DMS 273 treated with DMSO at 0.1 percent for 48 hours (cell line): ENCODE measurements around the gene CLIP2.
"Not testable (repeated sequence)": the region's sequence is repeated elsewhere in the genome, so short reads cannot be mapped to it uniquely, and the experiment has no call there.

Experiments
- DNase-seq: peaks from one replicate; lab custom pipeline; 2025; lab: John Stamatoyannopoulos, UW

CLIP2 gene

DNA sequence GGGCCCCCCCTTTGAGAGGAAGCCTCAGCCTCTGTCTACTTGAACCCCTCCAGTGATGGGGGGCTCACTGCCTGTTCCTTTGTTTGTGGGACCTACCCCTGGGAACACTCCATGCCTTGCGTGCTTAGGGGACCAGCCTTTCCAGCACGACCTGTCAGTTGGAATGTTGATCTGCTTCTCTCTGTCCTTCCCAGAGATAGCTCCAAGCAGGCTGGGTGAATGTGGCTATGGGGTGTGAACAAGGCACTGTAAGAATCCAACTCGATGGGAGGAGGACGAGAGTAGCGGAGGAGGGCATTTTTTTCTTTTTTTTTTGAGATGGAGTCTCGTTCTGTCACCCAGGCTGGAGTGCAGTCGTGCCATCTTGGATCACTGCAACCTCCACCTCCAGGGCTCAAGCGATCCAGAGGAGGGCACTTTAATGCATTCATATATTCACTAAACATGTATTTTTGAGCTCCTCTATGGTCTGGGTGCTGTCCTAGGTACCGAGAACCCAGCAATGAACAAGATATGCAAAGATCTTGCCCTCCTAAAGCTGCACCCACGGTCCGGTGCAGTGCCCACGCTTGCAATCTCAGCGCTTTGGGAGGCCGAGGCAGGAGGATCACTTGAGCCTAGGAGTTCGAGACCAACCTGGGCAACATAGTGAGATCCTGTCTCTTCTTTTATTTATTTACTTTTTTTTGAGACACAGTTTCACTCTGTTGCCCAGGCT is 8.5 kb downstream of the CLIP2 start:
- DNase-seq = no peak

DNA sequence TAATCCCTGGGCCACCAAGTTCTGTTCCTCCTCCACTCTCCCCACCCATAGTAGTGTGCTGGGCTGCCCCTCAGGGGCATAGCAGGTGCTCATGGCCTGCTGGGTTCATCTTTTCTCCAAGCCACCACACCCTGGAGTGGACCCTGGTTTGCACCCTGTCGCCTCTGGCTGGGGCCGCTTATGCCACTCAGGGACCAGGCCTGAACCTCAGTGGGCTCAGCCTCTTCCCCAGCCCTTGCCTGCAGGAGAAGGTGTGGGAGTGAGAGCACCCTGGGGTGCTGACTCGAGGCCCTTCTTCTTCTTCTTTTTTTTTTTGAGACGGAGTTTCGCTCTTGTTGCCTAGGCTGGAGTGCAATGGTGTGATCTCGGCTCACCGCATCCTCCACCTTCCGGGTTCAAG is 10.2 kb downstream of the CLIP2 start:
- no peak for DNase-seq

- DNase-seq = no peak
These were observed 11.7 kb downstream of the CLIP2 start for GRCh38 chr7:74300926-74301325.

GRCh38 chr7:74302745-74303221 is 13.6 kb downstream of the CLIP2 start:
- no peak for DNase-seq

GRCh38 chr7:74304550-74304949 is 15.3 kb downstream of the CLIP2 start:
- no peak for DNase-seq

GRCh38 chr7:74306004-74306729 is 17.0 kb downstream of the CLIP2 start:
- DNase-seq = no peak

- DNase-seq = no peak
These were observed 17.7 kb downstream of the CLIP2 start for GRCh38 chr7:74306730-74307469.

- DNase-seq = no peak
These were observed 18.7 kb downstream of the CLIP2 start for GRCh38 chr7:74307738-74308505.

- DNase-seq = no peak
These were observed 20.0 kb downstream of the CLIP2 start for GRCh38 chr7:74309181-74309580.

- DNase-seq = no peak
These were observed 22.1 kb downstream of the CLIP2 start for GRCh38 chr7:74311305-74311744.

GRCh38 chr7:74312418-74313028 is 23.3 kb downstream of the CLIP2 start:
- no peak for DNase-seq

- not testable (repeated sequence) for DNase-seq
These were observed 26.7 kb downstream of the CLIP2 start for GRCh38 chr7:74315891-74316290.

DNA sequence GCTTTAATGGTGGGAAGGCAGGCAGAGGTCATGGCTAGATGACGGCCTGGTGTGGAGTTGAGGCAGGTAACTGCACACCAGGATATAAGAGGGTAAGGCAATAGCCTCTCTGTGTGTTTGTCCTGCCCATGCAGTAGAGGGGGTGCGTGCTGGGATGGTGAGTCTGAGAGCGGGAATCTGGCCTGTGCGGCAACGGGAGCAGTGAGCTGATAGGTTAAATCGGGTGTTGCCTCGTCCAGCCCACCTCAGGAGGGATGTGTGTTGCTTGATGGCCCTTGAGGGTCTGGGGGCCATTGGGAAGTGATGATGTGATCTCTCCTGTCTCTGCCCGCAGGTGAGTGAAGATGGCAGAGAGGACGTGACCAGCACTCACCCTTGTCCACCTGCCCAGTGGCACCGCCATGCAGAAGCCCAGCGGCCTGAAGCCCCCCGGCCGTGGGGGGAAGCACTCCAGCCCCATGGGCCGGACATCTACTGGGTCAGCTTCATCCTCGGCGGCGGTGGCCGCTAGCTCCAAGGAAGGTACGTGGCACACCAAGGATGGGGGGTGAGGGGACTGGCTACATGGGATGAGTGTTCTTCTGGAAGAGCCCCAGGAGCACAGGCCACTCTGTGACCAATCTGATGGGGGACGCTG is 28.1 kb downstream of the CLIP2 start:
- DNase-seq = no peak

GRCh38 chr7:74318043-74318442 is 28.8 kb downstream of the CLIP2 start:
- DNase-seq = no peak

- no peak for DNase-seq
These were observed 31.5 kb downstream of the CLIP2 start for GRCh38 chr7:74320645-74321221.

- not testable (repeated sequence) for DNase-seq
These were observed 33.7 kb downstream of the CLIP2 start for GRCh38 chr7:74322892-74323291.

DNA sequence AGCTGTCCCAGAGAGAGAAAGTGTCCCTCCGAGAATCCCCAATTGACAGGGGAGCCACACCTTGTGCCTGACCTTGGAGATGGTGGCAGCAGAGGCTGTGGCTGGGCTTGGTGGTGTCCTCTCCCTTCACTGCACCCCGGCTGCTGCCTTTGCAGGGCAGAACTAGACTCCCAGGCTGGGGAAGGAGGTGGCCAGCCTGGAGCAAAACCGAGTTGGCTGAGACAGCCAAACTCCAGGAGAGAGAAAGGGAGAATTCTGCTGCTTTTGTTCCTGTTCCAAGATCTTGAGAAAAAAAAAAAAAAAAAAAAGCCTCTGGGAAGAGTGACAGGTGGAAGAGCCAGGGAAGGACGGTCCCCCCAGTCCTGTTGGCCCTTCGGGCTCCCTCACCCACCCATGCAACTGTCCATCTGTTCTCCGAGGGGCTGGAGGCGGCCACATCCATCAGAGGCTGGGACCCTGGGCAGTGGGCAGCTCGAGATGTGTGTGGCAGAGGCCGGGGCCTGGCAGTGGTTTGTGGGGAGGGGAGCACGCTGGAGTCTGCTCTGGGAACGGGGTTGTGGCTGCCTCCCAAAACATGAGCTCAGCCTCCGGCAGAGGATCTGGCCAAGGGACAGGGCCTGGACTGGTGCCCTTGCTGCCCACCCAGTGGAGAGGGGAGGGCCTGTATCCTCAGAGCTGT is 35.5 kb downstream of the CLIP2 start:
- no peak for DNase-seq

GRCh38 chr7:74325210-74325565 is 36.0 kb downstream of the CLIP2 start:
- DNase-seq = no peak

DNA sequence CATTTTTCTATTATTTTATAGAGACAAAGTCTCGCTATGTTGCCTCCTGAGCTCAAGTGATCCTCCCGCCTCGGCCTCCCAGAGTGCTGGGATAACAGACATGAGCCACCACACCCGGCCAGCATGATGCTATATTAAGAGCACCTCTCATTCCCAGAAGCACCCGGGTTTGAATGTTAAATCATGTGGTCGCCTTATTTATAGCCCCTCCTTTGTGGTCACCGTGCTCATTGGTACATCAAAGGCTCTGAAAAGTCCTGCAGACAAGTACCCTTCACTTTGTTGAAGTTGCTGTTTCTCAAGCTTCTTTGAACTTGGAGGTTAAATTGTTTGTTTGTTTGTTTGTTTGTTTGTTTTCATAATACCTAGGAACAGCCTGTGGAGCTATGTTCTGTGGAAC is 40.0 kb downstream of the CLIP2 start:
- no peak for DNase-seq
